Melanocyte of skin (primary cell): Measurements from ENCODE around the gene RAB11A. TPM values are rescaled to one million over a fixed set of nuclear protein-coding genes. Genes with fewer than 3 reads are reported as not detected.

Experiments
- small RNA-seq, 2 donors: library from RNA; depleted of rRNA; stranded (forward); fragments of <200 nt; gene quantifications; one replicate each; pipeline ENCODE3, GENCODE V24; 2012
- total RNA-seq, 2 donors: library from RNA; depleted of rRNA; stranded (reverse); fragments of >200 nt; gene quantifications; 2 replicates each; pipeline ENCODE4 v1.2.3, GENCODE V29; 2012

RAB11A gene
- total RNA-seq = 100 to 1,000 TPM; 117 to 137 TPM

DNA sequence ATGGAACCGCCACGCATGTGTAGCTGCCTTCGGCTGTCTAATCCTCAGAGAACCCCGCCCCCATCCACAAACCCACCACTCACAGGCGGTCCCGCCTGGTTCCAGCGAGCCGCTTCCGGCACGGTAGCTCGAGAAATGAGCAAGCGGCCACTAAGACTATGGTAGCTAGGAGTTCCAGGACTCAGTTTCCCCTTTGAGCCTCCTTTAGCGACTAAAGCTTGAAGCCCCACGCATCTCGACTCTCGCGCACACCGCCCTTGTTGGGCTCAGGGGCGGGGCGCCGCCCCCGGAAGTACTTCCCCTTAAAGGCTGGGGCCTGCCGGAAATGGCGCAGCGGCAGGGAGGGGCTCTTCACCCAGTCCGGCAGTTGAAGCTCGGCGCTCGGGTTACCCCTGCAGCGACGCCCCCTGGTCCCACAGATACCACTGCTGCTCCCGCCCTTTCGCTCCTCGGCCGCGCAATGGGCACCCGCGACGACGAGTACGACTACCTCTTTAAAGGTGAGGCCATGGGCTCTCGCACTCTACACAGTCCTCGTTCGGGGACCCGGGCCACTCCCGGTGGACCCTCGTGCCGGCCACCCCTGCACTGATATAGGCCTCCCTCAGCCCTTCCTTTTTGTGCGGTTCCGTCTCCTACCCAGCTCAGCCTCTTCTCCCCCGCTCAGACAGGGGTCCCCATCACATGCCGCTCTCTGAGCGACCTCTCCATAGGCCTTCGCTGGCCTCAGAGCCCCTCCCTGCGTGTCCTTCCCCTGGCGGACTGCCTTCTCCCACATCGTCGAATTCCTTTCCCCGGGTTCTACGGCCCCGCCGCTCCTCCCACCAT lies at the start of gene RAB11A:
RAB11A (plus strand) TSS at position 366 of the 828 bp plus-strand sequence; CDS start at position 461, 95 bp downstream.

Small RNAs within 50 kb of the gene (small RNA-seq; reads per million reads assigned to genes)
- gene RF00026 = 0 reads per million in 2 donors

Other genes starting within 250 kb of the RAB11A start
- gene SLC24A1, start 247.6 kb upstream of the RAB11A start, total RNA-seq = 1 to 10 TPM; 6.7 to 8.3 TPM
- 10 to 100 TPM; 23.0 to 28.2 TPM for gene DENND4A, start 77.2 kb upstream of the RAB11A start, total RNA-seq